ENCODE data around the gene ZNF532. TPM values are rescaled to one million over a fixed set of nuclear protein-coding genes. Genes with fewer than 3 reads are reported as not detected.

Gene ZNF532
- total RNA-seq, 6 donors from 2014 or later: 35.6 to 76.5 (median 42.9) TPM

GRCh38 chr18:58861861-58862301 lies 2.8 kb upstream of the ZNF532 start:
- DNase-seq (no peak), ATAC-seq (ENCODE audit: low FRiP score in 2 of 2) (no peak)
- TF ChIP-seq POLR2AphosphoS5 (IDR thresholded peaks at IDR 0.05): no peak
- TF ChIP-seq CTCF (IDR thresholded peaks at IDR 0.05): no peak
- no peak for TF ChIP-seq POLR2A (IDR thresholded peaks at IDR 0.05)
- no peak for TF ChIP-seq EP300 (IDR thresholded peaks at IDR 0.05)
- H3K4me1 ChIP-seq: peaks cover 31 to 71% (median 46%) of the 10 kb centered on the region in 4 donors
- 78 to 81% methylated on average over 5 of the region's 5 CpGs for WGBS, 2 donors
- no peak overlapping the region for H3K4me3 ChIP-seq
- H3K27ac ChIP-seq: peak overlapping the region in 2 of 4 donors; percentile 98 to 99
- no peaks in the 10 kb centered on the region for H3K9me3 ChIP-seq
- H3K27me3 ChIP-seq: peaks cover 0 to 2% (median 0%) of the 10 kb centered on the region in 4 donors
- no peaks in the 10 kb centered on the region for H3K36me3 ChIP-seq

GRCh38 chr18:58862356-58862755 lies 2.3 kb upstream of the ZNF532 start:
- H3K27ac ChIP-seq: peak overlapping the region; percentile 93 to 99 (median 96)
- TF ChIP-seq POLR2AphosphoS5 (IDR thresholded peaks at IDR 0.05) (no peak), CTCF (IDR thresholded peaks at IDR 0.05) (no peak), EP300 (IDR thresholded peaks at IDR 0.05) (no peak), POLR2A (IDR thresholded peaks at IDR 0.05) (no peak)
- peaks cover 0 to under 1% (median 0%) of the 10 kb centered on the region in 4 donors for H3K36me3 ChIP-seq
- H3K9me3 ChIP-seq: no peaks in the 10 kb centered on the region
- DNase-seq: no peak
- peaks cover 34 to 75% (median 50%) of the 10 kb centered on the region in 4 donors for H3K4me1 ChIP-seq
- 90 to 94% methylated on average over 10 of the region's 10 CpGs for WGBS, 2 donors
- peak overlapping the region in 2 of 4 donors; percentile 52 to 58 for H3K4me3 ChIP-seq
- H3K27me3 ChIP-seq: peaks cover 0 to 2% (median 0%) of the 10 kb centered on the region in 4 donors
- no peak for ATAC-seq (ENCODE audit: low FRiP score in 2 of 2)

GRCh38 chr18:58862851-58863538 lies 1.7 kb upstream of the ZNF532 start:
- H3K4me1 ChIP-seq: peaks cover 38 to 81% (median 51%) of the 10 kb centered on the region in 4 donors
- DNase-seq: peak in 1 of 2 donors; percentile 89
- TF ChIP-seq POLR2A (IDR thresholded peaks at IDR 0.05) (no peak), POLR2AphosphoS5 (IDR thresholded peaks at IDR 0.05) (no peak), EP300 (IDR thresholded peaks at IDR 0.05) (no peak), CTCF (IDR thresholded peaks at IDR 0.05) (no peak)

GRCh38 chr18:58863539-58864145 lies 1.0 kb upstream of the ZNF532 start:
- 1% methylated on average over 21 of the region's 72 CpGs; no CpG with 5 or more reads in 1 of the 2 donors for WGBS, 2 donors
- H3K36me3 ChIP-seq: peaks cover 0 to 12% (median 2%) of the 10 kb centered on the region in 4 donors
- peak overlapping the region in 3 of 4 donors; percentile 50 to 58 (median 54) for H3K4me3 ChIP-seq
- no peak for TF ChIP-seq EP300 (IDR thresholded peaks at IDR 0.05)
- TF ChIP-seq POLR2A (IDR thresholded peaks at IDR 0.05): peak in 2 of 4 donors; percentile 45 to 63
- peak in 1 of 2 donors; percentile 39 for TF ChIP-seq POLR2AphosphoS5 (IDR thresholded peaks at IDR 0.05)
- no peak for TF ChIP-seq CTCF (IDR thresholded peaks at IDR 0.05)
- H3K9me3 ChIP-seq: no peaks in the 10 kb centered on the region
- peak; percentile 49 to 93 for DNase-seq
- peak overlapping the region; percentile 92 to 99 (median 96) for H3K27ac ChIP-seq
- peak; percentile 28 to 75 for ATAC-seq (ENCODE audit: low FRiP score in 2 of 2)
- H3K4me1 ChIP-seq: peaks cover 38 to 81% (median 51%) of the 10 kb centered on the region in 4 donors
- peaks cover 0 to 2% (median 0%) of the 10 kb centered on the region in 4 donors for H3K27me3 ChIP-seq

More at GRCh38 chr18:58862851-58863538, 1.7 kb upstream of the ZNF532 start:
- Histone ChIP-seq H3K36me3 (peaks cover 0 to 6% (median 2%) of the 10 kb centered on the region in 4 donors), H3K27ac (peak overlapping the region; percentile 93 to 99 (median 96)), H3K4me3 (peak overlapping the region in 3 of 4 donors; percentile 50 to 58 (median 54)), H3K9me3 (no peaks in the 10 kb centered on the region), H3K27me3 (peaks cover 0 to 2% (median 0%) of the 10 kb centered on the region in 4 donors)
- 14 to 23% methylated on average over 13 to 14 of the region's 66 CpGs for WGBS, 2 donors
- ATAC-seq (ENCODE audit: low FRiP score in 2 of 2): peak in 1 of 2 donors; percentile 30

All from upper lobe of left lung (tissue), 6 donors.